Common myeloid progenitor, CD34-positive (primary cell): ENCODE measurements around the gene SLF2.

ENCODE experiments used
- CTCF ChIA-PET: fragments of 350-600 bp; sonication (Branson Sonifier 250); formaldehyde crosslinking; loops from one replicate; lab custom pipeline; 2021; ENCODE audit warnings: antibody characterized with exemption; lab: Charles Lee
- POLR2A ChIA-PET: fragments of 350-600 bp; sonication (Branson Sonifier 250); formaldehyde crosslinking; loops from one replicate; lab custom pipeline; 2021; ENCODE audit warnings: antibody characterized with exemption; lab: Charles Lee
- DNase-seq, 3 donors: peaks; one replicate each; pipeline versions ENCODE4 v3.0.0 to v3.0.0-alpha.2; 2013
- H3K27ac ChIP-seq, 2 experiments: 1 replicate in 1 of 2; 2 replicates in 1 of 2; pipeline ENCODE4 v1.7.0; 2013; ENCODE audit warnings: inconsistent platforms in 2 of 2, low read length in 2 of 2, mild to moderate bottlenecking in 2 of 2, low read depth in 1 of 2, moderate library complexity in 1 of 2; ENCODE audit not compliant: severe bottlenecking in 2 of 2, insufficient read depth in 1 of 2, poor library complexity in 1 of 2
- H3K27me3 ChIP-seq, 5 experiments: replicated peaks in 2 of 5; 1 replicate in 3 of 5; 2 replicates in 2 of 5; pipeline versions ENCODE4 v1.6.1 to v1.7.0; 2013; ENCODE audit warnings: low read length in 4 of 5, mild to moderate bottlenecking in 2 of 5, moderate library complexity in 2 of 5, inconsistent platforms in 1 of 5; ENCODE audit not compliant: insufficient read depth in 5 of 5, control insufficient read depth in 4 of 5
- H3K36me3 ChIP-seq, 4 experiments: 1 replicate in 2 of 4; 2 replicates in 2 of 4; pipeline versions ENCODE4 v1.6.1 to v1.7.0; 2013; ENCODE audit warnings: low read length in 3 of 4, control low read depth in 1 of 4, mild to moderate bottlenecking in 1 of 4; ENCODE audit not compliant: control insufficient read depth in 4 of 4, insufficient read depth in 4 of 4
- H3K4me1 ChIP-seq, 4 experiments: 1 replicate in 3 of 4; 2 replicates in 1 of 4; pipeline versions ENCODE4 v1.6.1 to v1.7.1; 2013; ENCODE audit warnings: low read length in 3 of 4, mild to moderate bottlenecking in 3 of 4, control low read depth in 1 of 4, inconsistent platforms in 1 of 4, moderate library complexity in 1 of 4; ENCODE audit not compliant: control insufficient read depth in 4 of 4, insufficient read depth in 4 of 4; ENCODE audit errors: control extremely low read depth in 1 of 4
- H3K4me3 ChIP-seq, 7 experiments: 1 replicate in 4 of 7; 2 replicates in 3 of 7; pipeline versions ENCODE4 v1.5.1 to v1.7.0; 2013; ENCODE audit warnings: mild to moderate bottlenecking in 7 of 7, low read length in 6 of 7, moderate library complexity in 6 of 7, inconsistent platforms in 2 of 7, low read depth in 2 of 7, control low read depth in 1 of 7; ENCODE audit not compliant: insufficient read depth in 4 of 7, control insufficient read depth in 1 of 7; ENCODE audit errors: extremely low read depth in 1 of 7
- H3K9me3 ChIP-seq, 5 experiments: 1 replicate in 4 of 5; 2 replicates in 1 of 5; pipeline versions ENCODE4 v1.6.1 to v1.7.1; 2013; ENCODE audit warnings: low read length in 4 of 5, mild to moderate bottlenecking in 2 of 5, inconsistent platforms in 1 of 5, low read depth in 1 of 5, moderate library complexity in 1 of 5; ENCODE audit not compliant: control insufficient read depth in 4 of 5, insufficient read depth in 2 of 5; ENCODE audit errors: control extremely low read depth in 1 of 5
- WGBS: methylation state at CpG from one replicate; pipeline ENCODE4 v1.1.5; 2013; ENCODE audit not compliant: insufficient coverage; 5-methylcytosine and 5-hydroxymethylcytosine counted together

SLF2 gene

GRCh38 chr10:100966887-100967286 lies 54.1 kb downstream of the SLF2 start:
- WGBS: no CpG with 5 or more reads among the region's 2 CpGs
- peaks cover 0 to 19% (median 13%) of the 10 kb centered on the region in 4 experiments for H3K4me1 ChIP-seq
- peaks cover 2 to 41% (median 12%) of the 10 kb centered on the region in 4 experiments for H3K36me3 ChIP-seq
- no peaks in the 10 kb centered on the region for H3K9me3 ChIP-seq
- no peak overlapping the region for H3K4me3 ChIP-seq
- no peak overlapping the region for H3K27ac ChIP-seq
- ChIA-PET CTCF (interaction anchor here (0.8 to 9.1 kb wide), 9 partner anchors 9 to 50 kb away, joined by 3 to 82 read pairs (median 5); partner anchors contain the start of genes MRPL43 and TWNK), POLR2A (interaction anchor here (0.7 kb wide), 1 partner anchor 467 kb away, joined by 3 read pairs; no protein-coding TSS in a partner anchor)
- H3K27me3 ChIP-seq: peaks cover 0 to 4% (median 2%) of the 10 kb centered on the region in 5 experiments
- DNase-seq: no peak

- peaks cover 2 to 38% (median 10%) of the 10 kb centered on the region in 4 experiments for H3K36me3 ChIP-seq
- peaks cover 0 to 4% (median 2%) of the 10 kb centered on the region in 5 experiments for H3K27me3 ChIP-seq
- no peak overlapping the region for H3K4me3 ChIP-seq
- H3K27ac ChIP-seq: no peak overlapping the region
- WGBS: 88% methylated on average over 2 of the region's 2 CpGs
- DNase-seq: no peak
- CTCF ChIA-PET: interaction anchor here (1.4 to 9.1 kb wide), 7 partner anchors 9 to 50 kb away, joined by 3 to 82 read pairs (median 5); partner anchors contain the start of genes MRPL43 and TWNK
- H3K4me1 ChIP-seq: peaks cover 0 to 19% (median 13%) of the 10 kb centered on the region in 4 experiments
- POLR2A ChIA-PET: interaction anchor here (0.6 to 0.7 kb wide), 2 partner anchors 442 to 467 kb away, joined by 3 to 5 read pairs; no protein-coding TSS in a partner anchor
- no peaks in the 10 kb centered on the region for H3K9me3 ChIP-seq
Observed at GRCh38 chr10:100967332-100967731, 54.6 kb downstream of the SLF2 start.

GRCh38 chr10:100968062-100968736 lies 55.4 kb downstream of the SLF2 start:
- Histone ChIP-seq H3K27ac (no peak overlapping the region), H3K27me3 (peaks cover 0 to 4% (median 2%) of the 10 kb centered on the region in 5 experiments), H3K4me1 (peaks cover 0 to 19% (median 13%) of the 10 kb centered on the region in 4 experiments), H3K36me3 (peaks cover 2 to 29% (median 8%) of the 10 kb centered on the region in 4 experiments), H3K9me3 (no peaks in the 10 kb centered on the region), H3K4me3 (no peak overlapping the region)
- no peak for DNase-seq
- 100% methylated on average over 1 of the region's 2 CpGs for WGBS
- POLR2A ChIA-PET: interaction anchor here (0.6 kb wide), 1 partner anchor 443 kb away, joined by 5 read pairs; no protein-coding TSS in a partner anchor
- CTCF ChIA-PET: interaction anchor here (0.7 to 9.1 kb wide), 15 partner anchors 8 to 133 kb away, joined by 3 to 82 read pairs (median 5); partner anchors contain the start of genes MRPL43 and TWNK

- Histone ChIP-seq H3K27me3 (peaks cover 0 to 4% (median 2%) of the 10 kb centered on the region in 5 experiments), H3K27ac (no peak overlapping the region), H3K36me3 (peaks cover 2 to 24% (median 7%) of the 10 kb centered on the region in 4 experiments), H3K4me1 (peaks cover 0 to 19% (median 13%) of the 10 kb centered on the region in 4 experiments), H3K4me3 (peak overlapping the region in 6 of 7 experiments; percentile 17 to 69 (median 44)), H3K9me3 (no peaks in the 10 kb centered on the region)
- ChIA-PET POLR2A (no interaction called here), CTCF (interaction anchor here (0.7 to 9.1 kb wide), 12 partner anchors 8 to 132 kb away, joined by 3 to 82 read pairs (median 6); partner anchors contain the start of genes MRPL43 and TWNK)
- no peak for DNase-seq
- 43% methylated on average over 7 of the region's 9 CpGs for WGBS
Observed at GRCh38 chr10:100968863-100969186, 56.1 kb downstream of the SLF2 start.

- ChIA-PET CTCF (interaction anchor here (0.9 to 9.1 kb wide), 12 partner anchors 7 to 48 kb away, joined by 3 to 82 read pairs (median 6); partner anchors contain the start of genes MRPL43 and TWNK), POLR2A (no interaction called here)
- Histone ChIP-seq H3K9me3 (no peaks in the 10 kb centered on the region), H3K27me3 (peaks cover 0 to 4% (median 2%) of the 10 kb centered on the region in 5 experiments), H3K4me3 (peak within 1 kb of the TSS; percentile 23 to 79 (median 54)), H3K4me1 (peaks cover 0 to 19% (median 13%) of the 10 kb centered on the region in 4 experiments), H3K27ac (no peak within 1 kb of the TSS), H3K36me3 (peaks cover 2 to 20% (median 4%) of the 10 kb centered on the region in 4 experiments)
- 2% methylated on average over 32 of the region's 70 CpGs for WGBS
- DNase-seq: peak; percentile 52 to 70 (median 62)
Observed at GRCh38 chr10:100969187-100970075, 56.7 kb downstream of the SLF2 start, which contains the start of gene SEMA4G. SEMA4G (plus strand) TSS chr10:100969504; CDS start chr10:100972913, 3,409 bp downstream.

GRCh38 chr10:100970076-100970913 lies 57.5 kb downstream of the SLF2 start:
- Histone ChIP-seq H3K4me3 (peak overlapping the region in 6 of 7 experiments; percentile 49 to 79 (median 60)), H3K4me1 (peaks cover 0 to 19% (median 13%) of the 10 kb centered on the region in 4 experiments), H3K36me3 (peaks cover 2 to 13% (median 3%) of the 10 kb centered on the region in 4 experiments), H3K27me3 (peaks cover 0 to 4% (median 2%) of the 10 kb centered on the region in 5 experiments), H3K27ac (no peak overlapping the region), H3K9me3 (no peaks in the 10 kb centered on the region)
- peak; percentile 35 to 58 (median 51) for DNase-seq
- ChIA-PET POLR2A (no interaction called here), CTCF (interaction anchor here (0.9 to 9.1 kb wide), 7 partner anchors 11 to 47 kb away, joined by 3 to 82 read pairs (median 10); no protein-coding TSS in a partner anchor)
- WGBS: 87% methylated on average over 3 of the region's 13 CpGs
